CD4-positive, alpha-beta T cell treated with Interleukin-6 for 4 hours (primary cell): ENCODE data around the gene TENT5C.
"Not testable (repeated sequence)": the region's sequence is repeated elsewhere in the genome, so short reads cannot be mapped to it uniquely, and the experiment has no call there.

Source experiments
- DNase-seq: peaks from one replicate; pipeline ENCODE4 v3.0.0-alpha.2; 2020; ENCODE audit warnings: mixed read lengths

The TENT5C gene

DNA sequence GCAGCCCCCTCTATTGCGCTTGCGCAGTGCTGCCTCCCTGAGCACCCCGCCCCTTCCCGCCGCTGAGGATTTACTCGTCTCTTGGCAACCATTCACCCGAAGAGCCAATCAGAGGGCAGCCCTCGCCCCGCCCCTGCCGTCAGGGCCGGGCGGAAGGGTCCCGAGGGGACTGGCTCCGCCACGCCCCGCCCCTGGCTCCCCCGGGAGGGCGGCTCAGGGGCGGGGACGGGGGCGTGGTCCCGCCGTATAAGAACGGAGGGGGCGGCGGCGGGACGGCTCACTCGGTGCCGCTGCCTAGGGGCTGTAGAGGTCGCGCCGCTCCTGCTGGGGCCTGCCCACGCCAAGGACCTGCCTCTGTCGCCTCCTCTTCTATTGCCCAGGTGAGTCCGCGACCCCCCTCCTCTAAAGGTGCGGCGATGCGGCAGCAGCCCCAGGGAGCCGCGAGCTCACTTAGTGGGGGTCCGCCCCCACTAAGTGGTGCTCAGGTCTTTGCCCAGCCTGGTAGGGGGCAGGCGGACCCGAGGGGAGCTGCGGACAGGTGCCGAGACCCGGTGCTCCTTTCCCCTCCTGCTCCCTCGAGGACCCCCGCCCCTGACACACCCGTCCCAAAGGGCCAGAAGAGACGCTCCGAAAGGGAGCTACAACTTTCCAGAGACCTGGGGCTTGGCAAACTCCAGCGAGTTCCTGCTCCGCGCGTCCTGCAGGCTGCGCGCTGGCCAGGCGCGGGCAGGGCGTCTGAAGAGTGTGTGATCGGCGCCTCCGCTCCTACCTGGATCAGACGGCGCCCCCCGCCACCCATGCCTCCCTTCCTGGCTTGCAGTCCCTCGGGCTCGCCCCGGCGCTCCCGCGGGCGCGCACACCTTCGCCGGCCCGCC, at the start of gene TENT5C:
Gene TENT5C, plus strand, starts transcription at position 275 of the 875 bp plus-strand sequence. CDS start 16,821 bp downstream, outside the sequence.
- peak; percentile 99 for DNase-seq

GRCh38 chr1:117556341-117556740, 49.5 kb upstream of the TENT5C start:
- no peak for DNase-seq

DNA sequence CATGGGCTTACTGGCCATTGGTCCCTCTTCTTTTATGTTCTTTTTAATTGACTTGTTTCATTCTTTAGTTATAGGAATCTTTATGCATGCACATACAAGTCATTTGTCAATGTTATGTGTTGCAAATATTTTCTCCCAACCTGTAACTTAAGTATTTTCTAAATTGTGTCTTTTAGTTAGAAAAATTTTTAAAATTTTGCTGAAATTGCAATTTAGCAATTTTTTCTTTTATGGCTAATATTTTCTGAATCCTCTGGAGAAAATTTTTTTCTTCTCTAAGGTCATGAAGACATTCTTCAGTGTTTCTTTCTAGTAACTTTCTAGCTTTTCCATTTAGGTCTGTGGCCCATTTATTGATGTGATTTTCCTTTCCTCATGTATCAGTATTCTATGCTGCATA, 48.9 kb upstream of the TENT5C start:
- DNase-seq: no peak

GRCh38 chr1:117558451-117558850, 47.4 kb upstream of the TENT5C start:
- not testable (repeated sequence) for DNase-seq

DNA sequence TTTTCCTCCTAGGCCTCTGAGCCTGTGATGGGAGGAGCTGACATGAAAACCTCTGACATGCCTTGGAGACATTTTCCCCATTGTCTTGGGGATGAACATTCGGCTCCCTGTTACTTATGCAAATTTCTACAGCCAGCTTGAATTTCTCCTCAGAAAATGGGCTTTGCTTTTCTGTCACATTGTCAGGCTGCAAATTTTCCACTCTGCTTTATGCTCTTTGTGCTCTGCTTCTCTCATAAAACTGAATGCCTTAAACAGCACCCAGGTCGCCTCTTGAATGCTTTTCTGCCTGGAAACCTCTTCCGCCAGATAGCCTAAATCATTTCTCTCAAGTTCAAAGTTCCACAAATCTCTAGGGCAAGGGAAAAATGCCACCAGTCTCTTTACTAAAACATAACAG, 46.7 kb upstream of the TENT5C start:
- no peak for DNase-seq

DNA sequence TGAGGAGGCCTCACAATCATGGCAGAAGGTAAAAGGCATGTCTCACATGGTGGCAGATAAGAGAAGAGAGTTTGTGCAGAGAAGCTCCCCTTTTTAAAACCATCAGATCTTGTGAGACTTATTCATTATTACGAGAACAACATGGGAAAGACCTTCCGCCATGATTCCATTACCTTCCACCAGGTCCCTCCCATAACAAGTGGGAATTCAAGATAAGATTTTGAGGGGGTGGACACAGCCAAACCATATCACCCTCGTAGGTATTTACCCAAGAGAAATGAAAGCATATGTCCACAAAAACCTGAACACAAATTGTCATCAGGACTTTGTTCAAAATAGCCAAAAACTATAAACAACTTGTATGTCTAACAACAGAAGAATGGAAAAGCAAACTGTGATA, 45.9 kb upstream of the TENT5C start:
- no peak for DNase-seq

DNA sequence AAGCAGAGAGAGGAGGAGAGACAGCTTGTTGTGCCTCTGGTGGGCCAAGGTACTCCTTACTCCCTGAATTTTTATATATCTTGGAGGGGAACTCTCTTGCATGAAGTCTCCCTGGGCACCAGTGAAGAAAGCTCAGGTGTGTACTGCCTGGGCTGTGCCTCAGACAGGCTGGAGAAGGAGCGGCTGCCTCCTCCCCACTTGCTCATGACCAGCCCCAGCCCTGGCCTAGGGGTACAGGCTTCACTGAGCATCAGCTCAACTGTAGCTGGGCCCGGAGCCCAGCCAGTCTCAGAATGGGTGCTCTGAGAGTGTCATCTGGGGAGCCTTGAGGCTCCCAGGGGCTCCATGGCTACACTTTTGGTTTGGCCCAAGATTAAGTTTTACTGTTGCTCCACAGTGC, 44.8 kb upstream of the TENT5C start:
- DNase-seq: no peak

DNA sequence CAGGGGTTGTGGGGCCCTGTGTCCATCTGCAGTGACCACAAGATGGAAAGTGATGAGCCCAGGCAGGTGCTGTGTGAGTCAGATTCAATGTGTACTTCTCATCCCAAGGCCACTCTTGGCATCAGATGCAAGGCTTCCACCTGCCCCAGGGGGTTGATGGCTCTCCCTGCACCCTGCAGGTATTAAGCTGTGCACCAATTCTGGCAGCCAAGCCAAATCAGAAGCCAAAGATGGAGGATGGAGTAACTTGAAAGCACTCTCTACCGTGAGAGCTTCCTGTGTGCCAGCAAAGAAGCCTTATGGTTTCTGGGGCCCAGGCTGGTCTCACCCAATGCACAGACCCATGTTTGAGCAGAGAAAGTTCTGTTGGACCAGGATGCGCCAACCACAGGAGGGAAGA, 44.3 kb upstream of the TENT5C start:
- DNase-seq: no peak

DNA sequence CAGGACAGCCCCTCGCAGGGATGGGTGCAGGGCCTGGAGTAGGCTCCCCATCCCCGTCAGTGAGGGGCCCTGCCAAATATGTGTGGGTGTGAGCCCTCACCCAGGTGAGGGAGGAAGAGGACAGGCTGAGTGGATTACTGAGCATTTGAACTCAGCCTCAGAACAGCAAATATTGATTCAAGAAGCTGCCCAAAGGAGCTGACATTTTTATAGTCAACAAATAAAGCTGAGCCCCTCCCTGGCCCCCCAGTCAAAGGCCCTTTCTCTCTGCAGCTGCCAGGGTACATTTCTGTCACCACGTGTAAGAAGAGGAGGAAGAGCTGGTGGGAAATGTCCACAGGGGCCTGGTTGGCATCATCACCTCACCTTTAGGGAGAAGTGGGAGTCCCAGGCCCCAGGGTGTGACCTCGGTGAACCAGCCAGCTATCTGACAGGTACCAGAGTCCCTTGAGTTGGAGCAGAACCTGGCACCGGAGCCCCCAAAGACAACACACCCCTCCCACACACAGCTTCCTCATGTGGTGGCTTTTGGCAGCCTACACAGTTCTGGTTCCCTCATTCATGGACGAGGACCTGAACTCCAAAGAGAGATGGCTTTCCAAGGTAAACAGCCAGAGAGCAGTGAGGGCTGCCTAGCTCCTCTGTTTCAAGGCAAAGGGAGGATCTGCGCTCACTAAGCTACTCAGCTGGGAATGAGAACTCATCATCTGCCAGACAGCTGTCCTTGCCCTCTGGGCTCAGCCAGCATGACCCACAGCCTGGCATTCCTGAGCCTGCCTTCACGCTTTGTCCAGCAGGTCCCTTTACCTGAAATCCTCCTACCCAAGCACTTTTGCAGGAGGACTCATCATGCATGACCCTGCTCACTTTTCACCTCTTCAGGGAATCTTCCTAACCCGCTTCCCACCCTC, 43.0 kb upstream of the TENT5C start:
- no peak for DNase-seq

GRCh38 chr1:117563492-117563875, 42.4 kb upstream of the TENT5C start:
- no peak for DNase-seq

GRCh38 chr1:117564227-117565075, 41.4 kb upstream of the TENT5C start:
- DNase-seq: no peak

DNA sequence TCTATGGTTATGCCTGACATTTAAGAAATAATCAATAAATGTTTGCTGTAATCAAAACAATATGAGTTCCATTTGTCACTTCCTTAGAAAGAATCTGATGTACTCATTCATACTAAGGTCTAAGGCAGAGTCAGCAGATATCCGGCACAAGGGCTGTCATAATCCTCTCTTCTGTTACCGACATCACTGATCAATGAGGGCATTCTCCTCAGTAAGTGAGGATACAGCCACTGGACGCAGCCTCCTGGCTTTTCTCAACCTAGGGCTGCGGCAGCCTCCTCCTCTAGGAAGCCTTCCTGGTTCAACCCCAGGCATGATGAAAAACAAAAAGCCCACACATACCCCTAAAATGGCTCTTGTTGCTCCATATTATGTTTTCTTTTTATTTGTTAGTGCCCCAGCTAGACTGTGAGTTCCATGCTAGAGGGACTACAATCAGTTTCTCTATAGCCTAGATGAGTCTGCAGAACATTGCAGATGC, 40.7 kb upstream of the TENT5C start:
- no peak for DNase-seq

GRCh38 chr1:117565745-117566455, 39.9 kb upstream of the TENT5C start:
- no peak for DNase-seq

GRCh38 chr1:117566556-117566955, 39.3 kb upstream of the TENT5C start:
- no peak for DNase-seq

GRCh38 chr1:117567435-117567834, 38.4 kb upstream of the TENT5C start:
- no peak for DNase-seq

DNA sequence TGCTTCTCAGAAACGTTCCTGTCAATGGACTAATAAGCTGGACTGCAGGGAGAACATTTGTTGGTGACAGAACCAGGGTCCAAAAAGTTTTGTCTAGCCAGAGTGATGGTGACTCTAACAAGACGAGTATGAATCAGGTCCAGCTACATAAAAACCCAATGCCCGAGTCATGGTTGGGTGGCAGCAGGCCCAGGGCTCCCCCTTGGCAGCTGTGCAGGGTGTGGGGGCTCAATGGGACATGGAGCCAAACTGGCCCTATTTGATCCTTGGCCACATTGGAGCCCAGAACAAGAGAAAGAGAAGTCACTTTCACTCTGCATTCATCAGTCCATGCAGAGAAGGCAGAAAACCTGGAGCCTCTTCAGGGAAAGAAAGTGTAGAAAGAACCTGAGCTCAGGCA, 37.9 kb upstream of the TENT5C start:
- no peak for DNase-seq

GRCh38 chr1:117568999-117569398, 36.8 kb upstream of the TENT5C start:
- DNase-seq: no peak

- DNase-seq: no peak
Observed at GRCh38 chr1:117569856-117570255, 36.0 kb upstream of the TENT5C start.

- no peak for DNase-seq
Observed at GRCh38 chr1:117570988-117571409, 34.8 kb upstream of the TENT5C start.

DNA sequence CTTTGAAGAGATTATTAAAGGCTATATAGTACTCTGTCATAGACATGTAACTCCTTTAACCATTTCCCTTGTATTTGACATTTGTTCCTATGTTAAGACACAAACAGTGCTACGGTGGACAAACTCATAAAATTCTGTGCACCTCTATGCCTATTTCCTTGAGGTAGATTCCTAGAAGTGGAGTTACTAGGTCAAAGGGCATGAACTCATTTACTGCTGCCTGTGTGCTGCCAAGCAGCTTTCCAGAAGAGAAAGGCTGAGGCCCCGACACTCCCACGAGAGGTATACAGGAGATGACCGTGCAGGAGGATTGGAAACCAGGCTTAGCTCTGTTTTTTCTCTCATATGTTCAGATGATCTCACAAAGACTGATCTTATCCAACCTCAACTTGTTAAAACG, 34.4 kb upstream of the TENT5C start:
- no peak for DNase-seq

- peak; percentile 57 for DNase-seq
Observed at GRCh38 chr1:117572546-117572945, 33.3 kb upstream of the TENT5C start.
